HCEC 1CT (cell line): Measurements from ENCODE around the gene ADAMTS2.

Experiments used
- DNase-seq: peaks from one replicate; pipeline ENCODE4 v3.0.0-alpha.2; 2017

ADAMTS2 gene

GRCh38 chr5:179263391-179264052 lies 81.7 kb downstream of the ADAMTS2 start:
- DNase-seq: no peak

GRCh38 chr5:179262126-179262920 lies 82.9 kb downstream of the ADAMTS2 start:
- no peak for DNase-seq

- DNase-seq: peak; percentile 23
Observed at GRCh38 chr5:179261301-179262125, 83.7 kb downstream of the ADAMTS2 start.

GRCh38 chr5:179260324-179261070 lies 84.8 kb downstream of the ADAMTS2 start:
- no peak for DNase-seq

- no peak for DNase-seq
Observed at GRCh38 chr5:179259731-179260323, 85.4 kb downstream of the ADAMTS2 start.

GRCh38 chr5:179258922-179259730 lies 86.1 kb downstream of the ADAMTS2 start:
- peak; percentile 83 for DNase-seq

GRCh38 chr5:179258001-179258921 lies 87.0 kb downstream of the ADAMTS2 start:
- DNase-seq: no peak

GRCh38 chr5:179257176-179257682 lies 88.0 kb downstream of the ADAMTS2 start:
- DNase-seq: no peak

GRCh38 chr5:179256328-179257175 lies 88.7 kb downstream of the ADAMTS2 start:
- DNase-seq: no peak

- DNase-seq: no peak
Observed at GRCh38 chr5:179255527-179256327, 89.5 kb downstream of the ADAMTS2 start.

GRCh38 chr5:179254638-179255271 lies 90.5 kb downstream of the ADAMTS2 start:
- no peak for DNase-seq

- no peak for DNase-seq
Observed at GRCh38 chr5:179253730-179254129, 91.5 kb downstream of the ADAMTS2 start.

GRCh38 chr5:179251276-179251969 lies 93.8 kb downstream of the ADAMTS2 start:
- no peak for DNase-seq

- no peak for DNase-seq
Observed at GRCh38 chr5:179250561-179251225, 94.6 kb downstream of the ADAMTS2 start.

GRCh38 chr5:179246227-179246626 lies 99.0 kb downstream of the ADAMTS2 start:
- no peak for DNase-seq

- no peak for DNase-seq
Observed at GRCh38 chr5:179245031-179245430, 100.2 kb downstream of the ADAMTS2 start.
